T-helper 17 cell (primary cell): ENCODE measurements around the gene SLC25A4. TPM values are rescaled to one million over a fixed set of nuclear protein-coding genes. Genes with fewer than 3 reads are reported as not detected.

Experiments used
- total RNA-seq, 4 donors: library from RNA in 2 of 4; stranded (reverse) in 2 of 4; gene quantifications; one replicate each; pipeline ENCODE4 v1.2.3 and lab custom pipeline; 2022 to 2026

Gene SLC25A4
- total RNA-seq, 2 donors from 2014 or later, result 2.7 to 3.3 TPM

Other genes starting within 250 kb of the SLC25A4 start
- not detected for gene HELT, start 124.8 kb upstream of the SLC25A4 start, total RNA-seq
- 10 to 100 TPM; 41.9 to 50.0 TPM for gene CFAP97, start 60.7 kb downstream of the SLC25A4 start, total RNA-seq
- 10 to 100 TPM; 13.2 to 20.4 TPM for gene SNX25, start 66.3 kb downstream of the SLC25A4 start, total RNA-seq